Breast epithelium (tissue), 3 donors: ENCODE results near the gene ACTN4.

Source experiments
- POLR2A ChIP-seq: fragments of 450-650 bp; IDR thresholded peaks from one replicate; pipeline ENCODE4 v1.6.1; 2016; ENCODE audit warnings: antibody characterized with exemption, mild to moderate bottlenecking, moderate library complexity
- POLR2AphosphoS5 ChIP-seq, 3 donors: sonication (generic); formaldehyde crosslinking; IDR thresholded peaks; one replicate each; pipeline ENCODE4 v1.6.1; 2017; ENCODE audit warnings: antibody characterized with exemption in 3 of 3
- TF ChIP-seq, protein P1 (sequence below), 3 donors: fragments of 450-650 bp; IDR thresholded peaks; one replicate each; pipeline ENCODE4 v1.5.1; 2016 to 2017; ENCODE audit warnings: antibody characterized with exemption in 3 of 3, mild to moderate bottlenecking in 3 of 3, moderate library complexity in 3 of 3

DNA sequence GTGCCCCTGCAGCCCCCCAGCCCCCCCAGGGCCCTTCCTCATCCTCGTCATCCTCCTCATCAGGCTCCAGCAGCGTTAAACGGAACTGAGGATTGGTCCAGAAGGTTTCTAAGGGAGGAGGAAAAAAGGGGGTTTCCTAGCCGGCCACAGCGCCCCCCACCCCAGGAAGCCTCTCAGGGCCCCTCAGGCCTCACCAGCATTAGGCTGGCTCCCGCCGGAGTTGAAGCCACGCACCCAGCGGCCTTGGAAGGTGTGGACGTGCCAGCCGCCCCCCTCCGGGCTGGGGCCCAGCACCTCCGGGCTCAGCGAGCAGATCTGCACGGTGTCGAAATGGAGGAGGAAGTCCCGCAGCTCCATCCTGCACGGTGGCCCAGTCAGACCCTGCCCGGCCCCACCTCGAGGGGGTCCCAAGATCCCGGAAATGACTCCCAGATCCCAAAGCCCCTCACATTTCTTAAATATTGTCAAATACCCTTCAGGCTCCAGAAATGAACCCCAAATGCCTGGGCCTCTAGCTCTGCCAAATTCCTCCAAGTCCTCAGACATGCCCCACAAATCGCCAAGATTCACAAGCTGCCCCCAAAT is 89.9 kb downstream of the ACTN4 start:
- TF ChIP-seq, protein P1, sequence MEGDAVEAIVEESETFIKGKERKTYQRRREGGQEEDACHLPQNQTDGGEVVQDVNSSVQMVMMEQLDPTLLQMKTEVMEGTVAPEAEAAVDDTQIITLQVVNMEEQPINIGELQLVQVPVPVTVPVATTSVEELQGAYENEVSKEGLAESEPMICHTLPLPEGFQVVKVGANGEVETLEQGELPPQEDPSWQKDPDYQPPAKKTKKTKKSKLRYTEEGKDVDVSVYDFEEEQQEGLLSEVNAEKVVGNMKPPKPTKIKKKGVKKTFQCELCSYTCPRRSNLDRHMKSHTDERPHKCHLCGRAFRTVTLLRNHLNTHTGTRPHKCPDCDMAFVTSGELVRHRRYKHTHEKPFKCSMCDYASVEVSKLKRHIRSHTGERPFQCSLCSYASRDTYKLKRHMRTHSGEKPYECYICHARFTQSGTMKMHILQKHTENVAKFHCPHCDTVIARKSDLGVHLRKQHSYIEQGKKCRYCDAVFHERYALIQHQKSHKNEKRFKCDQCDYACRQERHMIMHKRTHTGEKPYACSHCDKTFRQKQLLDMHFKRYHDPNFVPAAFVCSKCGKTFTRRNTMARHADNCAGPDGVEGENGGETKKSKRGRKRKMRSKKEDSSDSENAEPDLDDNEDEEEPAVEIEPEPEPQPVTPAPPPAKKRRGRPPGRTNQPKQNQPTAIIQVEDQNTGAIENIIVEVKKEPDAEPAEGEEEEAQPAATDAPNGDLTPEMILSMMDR (IDR thresholded peaks at IDR 0.05): no peak
- no peak for TF ChIP-seq POLR2A
- no peak for TF ChIP-seq POLR2AphosphoS5 (IDR thresholded peaks at IDR 0.05)
